ENCODE results near the gene FCRL2.

Gene FCRL2

GRCh38 chr1:157776971-157777391 is at the start of gene FCRL2:
Gene FCRL2, minus strand, starts transcription at chr1:157777132. Its CDS starts 59 bp downstream, at chr1:157777073.
- no peak for DNase-seq (ENCODE audit: low spot score)

GRCh38 chr1:157820299-157820698 is 43.4 kb upstream of the FCRL2 start:
- no peak for DNase-seq (ENCODE audit: low spot score)

GRCh38 chr1:157819896-157820295 is 43.0 kb upstream of the FCRL2 start, which contains the start of gene FCRL1:
Gene FCRL1, minus strand, starts transcription at chr1:157820120. Its CDS starts 83 bp downstream, at chr1:157820037.
- DNase-seq (ENCODE audit: low spot score): no peak

- no peak for DNase-seq (ENCODE audit: low spot score)
These were observed 42.3 kb upstream of the FCRL2 start for GRCh38 chr1:157819215-157819614.

- no peak for DNase-seq (ENCODE audit: low spot score)
These were observed 36.3 kb upstream of the FCRL2 start for GRCh38 chr1:157813269-157813668.

GRCh38 chr1:157806431-157807149 is 29.7 kb upstream of the FCRL2 start:
- no peak for DNase-seq (ENCODE audit: low spot score)

GRCh38 chr1:157803851-157804250 is 26.9 kb upstream of the FCRL2 start:
- DNase-seq (ENCODE audit: low spot score): no peak

GRCh38 chr1:157799996-157800395 is 23.1 kb upstream of the FCRL2 start:
- no peak for DNase-seq (ENCODE audit: low spot score)

- DNase-seq (ENCODE audit: low spot score): no peak
These were observed 21.3 kb upstream of the FCRL2 start for GRCh38 chr1:157798211-157798610.

- DNase-seq (ENCODE audit: low spot score): no peak
These were observed 8.3 kb upstream of the FCRL2 start for GRCh38 chr1:157785248-157785647.

- DNase-seq (ENCODE audit: low spot score): no peak
These were observed 7.9 kb upstream of the FCRL2 start for GRCh38 chr1:157784801-157785200.

GRCh38 chr1:157782931-157783330 is 6.0 kb upstream of the FCRL2 start:
- no peak for DNase-seq (ENCODE audit: low spot score)

- DNase-seq (ENCODE audit: low spot score): no peak
These were observed 4.1 kb upstream of the FCRL2 start for GRCh38 chr1:157781048-157781447.

GRCh38 chr1:157775101-157775870 is 1.6 kb downstream of the FCRL2 start:
- no peak for DNase-seq (ENCODE audit: low spot score)

GRCh38 chr1:157774412-157774811 is 2.5 kb downstream of the FCRL2 start:
- DNase-seq (ENCODE audit: low spot score): no peak

GRCh38 chr1:157773493-157774350 is 3.2 kb downstream of the FCRL2 start:
- DNase-seq (ENCODE audit: low spot score): no peak

GRCh38 chr1:157771661-157772425 is 5.1 kb downstream of the FCRL2 start:
- no peak for DNase-seq (ENCODE audit: low spot score)

- no peak for DNase-seq (ENCODE audit: low spot score)
These were observed 6.4 kb downstream of the FCRL2 start for GRCh38 chr1:157770442-157771043.

GRCh38 chr1:157766792-157767191 is 10.1 kb downstream of the FCRL2 start:
- DNase-seq (ENCODE audit: low spot score): no peak

GRCh38 chr1:157758018-157758417 is 18.9 kb downstream of the FCRL2 start:
- no peak for DNase-seq (ENCODE audit: low spot score)

GRCh38 chr1:157753611-157754010 is 23.3 kb downstream of the FCRL2 start:
- DNase-seq (ENCODE audit: low spot score): no peak
